Heart left ventricle (tissue), 16 donors: ENCODE data around the gene FTL. TPM values are rescaled to one million over a fixed set of nuclear protein-coding genes. Genes with fewer than 3 reads are reported as not detected.

Experiments
- ATAC-seq, 4 donors: fragments of 200-7000 bp; cut with Tn5 transposase; one replicate each; pipeline ENCODE4 v1.9.1; 2020 to 2022; ENCODE audit warnings: moderate library complexity in 4 of 4, mild to moderate bottlenecking in 3 of 4, moderate number of reproducible peaks in 1 of 4
- DNase-seq, 5 donors: peaks; one replicate each; pipeline ENCODE4 v3.0.0-alpha.2; 2020
- H3K27ac ChIP-seq, 12 donors: fragments of 200-600 bp; sonication (generic) in 4 of 12; one replicate each; pipeline versions ENCODE4 v1.5.0 to v1.8.0; 2016 to 2022; ENCODE audit warnings: mild to moderate bottlenecking in 2 of 12
- H3K27me3 ChIP-seq, 9 donors: fragments of 200-600 bp; sonication (generic) in 2 of 9; one replicate each; pipeline versions ENCODE4 v1.5.1 to v1.8.0; 2016 to 2022; ENCODE audit warnings: mild to moderate bottlenecking in 3 of 9
- H3K36me3 ChIP-seq, 9 donors: fragments of 200-600 bp; sonication (generic) in 2 of 9; one replicate each; pipeline versions ENCODE4 v1.5.0 to v1.8.0; 2018 to 2022; ENCODE audit warnings: mild to moderate bottlenecking in 2 of 9
- H3K4me1 ChIP-seq, 12 donors: fragments of 200-600 bp; sonication (generic) in 4 of 12; one replicate each; pipeline versions ENCODE4 v1.5.0 to v1.8.0; 2016 to 2022; ENCODE audit warnings: mild to moderate bottlenecking in 3 of 12
- H3K4me3 ChIP-seq, 12 donors: fragments of 200-600 bp; sonication (generic) in 4 of 12; one replicate each; pipeline versions ENCODE4 v1.5.0 to v1.8.0; 2017 to 2022; ENCODE audit warnings: mild to moderate bottlenecking in 9 of 12, moderate library complexity in 4 of 12
- H3K9me3 ChIP-seq, 12 donors: fragments of 200-600 bp; sonication (generic) in 4 of 12; one replicate each; pipeline versions ENCODE4 v1.5.0 to v1.8.0; 2016 to 2022; ENCODE audit warnings: mild to moderate bottlenecking in 1 of 12
- CTCF ChIP-seq, 12 donors: fragments of 200-600 bp; sonication (generic) in 4 of 12; IDR thresholded peaks; one replicate each; pipeline versions ENCODE4 v1.5.0 to v1.8.0; 2018 to 2022; ENCODE audit warnings: antibody characterized with exemption in 12 of 12, mild to moderate bottlenecking in 5 of 12
- POLR2A ChIP-seq, 2 donors: fragments of 450-650 bp; IDR thresholded peaks; one replicate each; pipeline ENCODE4 v1.6.1; 2017; ENCODE audit warnings: antibody characterized with exemption in 2 of 2, mild to moderate bottlenecking in 2 of 2, moderate library complexity in 2 of 2
- WGBS, 4 donors: extraction: QIAGEN DNeasy Blood & Tissue Kit in 2 of 4; methylation state at CpG; one replicate each; pipeline versions ENCODE4 v1.1.5 to v1.1.7; 2013 to 2018; 5-methylcytosine and 5-hydroxymethylcytosine counted together
- intact Hi-C, 10 donors: fragments of 100-400 bp; cut with DNase I; formaldehyde crosslinking; loops; one replicate each; pipeline versions ENCODE4 v1.11.1 to v1.14.2; 2022
- long read RNA-seq, 3 donors: library from polyadenylated mRNA; unstranded; transcript quantifications; one replicate each; pipeline ENCODE4 v2.0.0, GENCODE V29; 2020 to 2021
- polyA plus RNA-seq, 2 donors: library from polyadenylated mRNA; stranded (reverse); fragments of 200-250 nt; gene quantifications; one replicate each; pipeline ENCODE4 v1.2.3, GENCODE V29; 2013
- total RNA-seq, 9 donors: library from RNA; depleted of rRNA in 2 of 9; stranded (reverse); fragments of >200 nt in 2 of 9; fragmentation: NEBNext Ultra II Directional in 3 of 9; extraction: Animal tissue kit (Norgen Biotek cat#: 25700) in 3 of 9; gene quantifications; one replicate each; pipeline versions ENCODE4 v1.1.0 to v1.2.4, GENCODE V29; 2016 to 2023
- donor health status: ischemic (EF 13 %, LVEDD 7.1; RV severe dilation, severe dysfunction).
- donor health status: healthy with polysubstance abuse.
- donor health status: DM: no; HTN: yes; CAD: no.
- donor health status: DM: no; HTN: no; CAD: no.
- donor health status: ischemic (EF 25% LVEDD 6.9; RV normal size, moderate dysfunction).
- donor health status: ischemic (EF 25% LVEDD 5.7; RV mildly dilated, moderate dysfunction).
- donor health status: healthy.
- donor health status: DM: yes; HTN: yes; CAD: no.
- donor health status: ischemic (EF 35%, LVEDD 5.7; RV mildly dilated, moderate dysfunction).
- donor health status: nonischemic (EF 11% LVEDD 7.7; RV severe dilation, severe dysfunction).
- donor health status: DM: yes; HTN: yes; CAD: no.
- donor health status: PGD.
- donor health status: ischemic (EF 29% LVEDD 5.4; RV normal size, mild dysfunction).
- donor health status: nonischemic (EF 23%, LVEDD 6.1; RV moderate dilation, normal function).

The FTL gene
- total RNA-seq, result 1,000 to 10,000 TPM in 4 of 9 donors, 100 to 1,000 TPM in 5; 484 to 6,770 (median 857) TPM
- 1,000 to 10,000 TPM in 1 of 2 donors, 100 to 1,000 TPM in 1; 836 to 1,542 TPM for polyA plus RNA-seq
- long read RNA-seq, donor 1, transcript FTL-201 (4 exons, 878 nt), result major isoform, 706 of 731 reads
- long read RNA-seq, donor 1, partial matches to known transcripts, result 19 of 731 reads
- long read RNA-seq, donor 1, other reads (novel, unspliced or antisense), result 6 of 731 reads
- long read RNA-seq, donor 2, transcript FTL-201 (4 exons, 878 nt), result major isoform, 534 of 540 reads
- long read RNA-seq, donor 2, partial matches to known transcripts, result 5 of 540 reads
- long read RNA-seq, donor 2, other reads (novel, unspliced or antisense), result 1 of 540 reads
- long read RNA-seq, donor 3, transcript FTL-201 (4 exons, 878 nt), result major isoform, 557 of 581 reads
- long read RNA-seq, donor 3, partial matches to known transcripts, result 20 of 581 reads
- long read RNA-seq, donor 3, other reads (novel, unspliced or antisense), result 4 of 581 reads

- intact Hi-C loops, result loop anchor here (2.0 to 10.0 kb wide), 7 partner anchors 60 to 320 kb away; partner anchors contain the start of genes PPP1R15A (in 7 of the 10), NUCB1 (in 2 of the 10) and CA11 (in 1 of the 10)
- peak within 1 kb of the TSS; percentile 73 to 97 (median 93) for H3K27ac ChIP-seq
- DNase-seq (peak; percentile 98 to 99 (median 98)), ATAC-seq (peak; percentile 85 to 92 (median 88))
- 0 to 2% (median 0%) methylated on average over 34 to 52 of the region's 52 CpGs for WGBS, 4 donors
- peaks cover 10 to 65% (median 47%) of the 10 kb centered on the region in 12 donors for H3K4me1 ChIP-seq
- TF ChIP-seq POLR2A (IDR thresholded peaks at IDR 0.05) (peak; percentile 98 to 100), CTCF (IDR thresholded peaks at IDR 0.05) (no peak)
- H3K36me3 ChIP-seq, result peaks cover 0 to 44% (median 36%) of the 10 kb centered on the region in 9 donors
- H3K4me3 ChIP-seq, result peak within 1 kb of the TSS; percentile 61 to 99 (median 88)
- no peaks in the 10 kb centered on the region for H3K27me3 ChIP-seq
- H3K9me3 ChIP-seq, result no peaks in the 10 kb centered on the region
These were observed at the start of gene FTL for GRCh38 chr19:48965040-48965805. Gene FTL (plus strand): TSS chr19:48965309. CDS start chr19:48965508, 199 bp downstream.

- Histone ChIP-seq H3K4me3 (no peak overlapping the region), H3K27me3 (no peaks in the 10 kb centered on the region), H3K36me3 (peaks cover 4 to 100% (median 96%) of the 10 kb centered on the region in 9 donors), H3K27ac (no peak overlapping the region), H3K4me1 (no peaks in the 10 kb centered on the region), H3K9me3 (no peaks in the 10 kb centered on the region)
- ATAC-seq, result no peak
- no peak for DNase-seq
- TF ChIP-seq CTCF (IDR thresholded peaks at IDR 0.05), result no peak
- TF ChIP-seq POLR2A (IDR thresholded peaks at IDR 0.05), result no peak
- intact Hi-C loops, result no loop called here
- 83 to 90% (median 88%) methylated on average over 8 of the region's 8 CpGs for WGBS, 4 donors
These were observed 49.4 kb upstream of the FTL start for GRCh38 chr19:48915757-48916156.

- ATAC-seq (no peak), DNase-seq (no peak)
- H3K36me3 ChIP-seq, result peaks cover 4 to 97% (median 93%) of the 10 kb centered on the region in 9 donors
- no peak overlapping the region for H3K27ac ChIP-seq
- no peaks in the 10 kb centered on the region for H3K9me3 ChIP-seq
- no peak overlapping the region for H3K4me3 ChIP-seq
- no peaks in the 10 kb centered on the region for H3K4me1 ChIP-seq
- TF ChIP-seq CTCF (IDR thresholded peaks at IDR 0.05) (no peak), POLR2A (IDR thresholded peaks at IDR 0.05) (no peak)
- no peaks in the 10 kb centered on the region for H3K27me3 ChIP-seq
- 77 to 88% (median 80%) methylated on average over 6 of the region's 6 CpGs for WGBS, 4 donors
- intact Hi-C loops, result no loop called here
These were observed 47.0 kb upstream of the FTL start for GRCh38 chr19:48918071-48918470.
